ENCODE measurements around the gene IL36A. TPM values are rescaled to one million over a fixed set of nuclear protein-coding genes. Genes with fewer than 3 reads are reported as not detected.

Gene IL36A
- total and polyA plus RNA-seq, 9 of the 15 experiments (the other 6 are each of a cell fraction or from before 2014, with no cell fraction given) = not detected

DNA sequence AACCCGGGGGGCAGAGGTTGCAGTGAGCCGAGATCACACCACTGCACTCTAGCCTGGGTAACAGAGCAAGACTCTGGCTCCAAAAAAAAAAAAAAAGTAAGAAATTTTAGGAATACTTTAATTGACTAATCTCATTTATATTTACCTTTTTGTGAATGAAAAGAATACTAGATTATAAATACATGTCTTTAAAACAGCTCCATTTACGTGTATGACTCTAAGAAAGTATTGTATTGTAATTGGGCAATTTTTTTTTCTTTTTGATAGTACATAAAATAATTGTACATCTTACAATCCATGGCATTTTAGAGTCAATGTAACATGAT, 8.0 kb downstream of the IL36A start (continued):
- TF ChIP-seq ADNP (tag; IDR thresholded peaks at IDR 0.05) (peak; percentile 94), HIVEP1 (CRISPR knock-in tag; IDR thresholded peaks at IDR 0.05) (no peak), CHD4 (IDR thresholded peaks at IDR 0.05; ENCODE audit: insufficient read depth, insufficient replicate concordance, low read depth, low read length, poor library complexity, severe bottlenecking) (peak; percentile 28), L3MBTL2 (IDR thresholded peaks at IDR 0.05) (0 out of 2 replicates have a peak, but pooled peaks have one; percentile 4)

DNA sequence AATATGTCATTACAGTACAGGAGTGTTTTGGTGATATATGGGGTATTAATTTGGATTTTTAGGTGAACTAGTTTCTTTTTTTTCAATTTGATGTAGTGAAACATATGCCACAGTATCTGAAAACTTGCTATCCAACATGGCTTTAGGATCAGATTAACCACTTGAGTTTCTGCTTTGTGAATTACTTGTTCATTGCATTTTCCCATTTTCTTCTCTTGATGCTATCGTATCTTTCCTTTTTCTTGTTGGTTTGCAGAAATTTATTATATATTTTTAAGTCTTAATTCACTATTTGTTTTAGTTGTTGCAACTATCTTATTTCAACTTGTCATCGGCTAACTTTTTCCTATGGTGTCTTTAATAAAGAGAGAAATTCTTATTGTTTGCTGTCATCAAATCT, 8.8 kb downstream of the IL36A start:
- peaks cover 4 to 19% of the 10 kb centered on the region in 2 experiments for H3K4me1 ChIP-seq (replicated peaks in 1 of 2; ENCODE audit: control insufficient read depth in 2 of 2, insufficient read depth in 2 of 2, low read length in 2 of 2)
- peaks cover 3% of the 10 kb centered on the region; the same call in 1 of the 2 replicates for H3K9me3 ChIP-seq (replicated peaks; ENCODE audit: control insufficient read depth, insufficient read depth, low read depth, low read length)
- peak overlapping the region; percentile 70 for H2AFZ ChIP-seq (ENCODE audit: low read depth, low read length)
- ATAC-seq (no peak), DNase-seq (ENCODE audit: extremely low read depth in 1 of 4, low spot score in 3 of 4) (no peak), FAIRE-seq (no peak)
- H3K27ac ChIP-seq (ENCODE audit: extremely low read depth, low read depth, low read length) = peak overlapping the region; percentile 81; the same call in 2 of the 3 replicates
- no peaks in the 10 kb centered on the region for H3K79me2 ChIP-seq (ENCODE audit: control insufficient read depth, insufficient read depth, low read length)
- CTCF ChIA-PET (ENCODE audit: low intra/inter-chr PET ratio) = no interaction called here
- H3K9ac ChIP-seq (ENCODE audit: insufficient read depth in 1 of 2, low read depth in 2 of 2, low read length in 2 of 2) = no peak overlapping the region
- intact Hi-C loops (cut with micrococcal nuclease) (no loop called here), in situ Hi-C loops (cut with MboI) (no loop called here)
- no peaks in the 10 kb centered on the region for H3K36me3 ChIP-seq (ENCODE audit: control insufficient read depth, insufficient read depth, low read length)
- WGBS (ENCODE audit: insufficient coverage, low coverage, missing lambda C conversion rate) = 97% methylated on average over 2 of the region's 2 CpGs
- no peak overlapping the region for H3K4me2 ChIP-seq (ENCODE audit: insufficient read depth, low read length)
- POLR2A ChIA-PET = no interaction called here
- no TSS peak for BruUV-seq (replicated peaks)
- TF ChIP-seq FOXM1 (IDR thresholded peaks at IDR 0.05; ENCODE audit: low read depth) (no peak), FOXM1 (CRISPR knock-in tag; IDR thresholded peaks at IDR 0.05; ENCODE audit: low read depth) (no peak), NFIC (IDR thresholded peaks at IDR 0.05) (no peak), POLR2H (tag; IDR thresholded peaks at IDR 0.05; ENCODE audit: low read depth) (no peak), TRIM24 (IDR thresholded peaks at IDR 0.05) (peak in 1 of 2 experiments; percentile 19; a peak in 1 of 4 replicates)
- TF ChIP-seq, protein P1, sequence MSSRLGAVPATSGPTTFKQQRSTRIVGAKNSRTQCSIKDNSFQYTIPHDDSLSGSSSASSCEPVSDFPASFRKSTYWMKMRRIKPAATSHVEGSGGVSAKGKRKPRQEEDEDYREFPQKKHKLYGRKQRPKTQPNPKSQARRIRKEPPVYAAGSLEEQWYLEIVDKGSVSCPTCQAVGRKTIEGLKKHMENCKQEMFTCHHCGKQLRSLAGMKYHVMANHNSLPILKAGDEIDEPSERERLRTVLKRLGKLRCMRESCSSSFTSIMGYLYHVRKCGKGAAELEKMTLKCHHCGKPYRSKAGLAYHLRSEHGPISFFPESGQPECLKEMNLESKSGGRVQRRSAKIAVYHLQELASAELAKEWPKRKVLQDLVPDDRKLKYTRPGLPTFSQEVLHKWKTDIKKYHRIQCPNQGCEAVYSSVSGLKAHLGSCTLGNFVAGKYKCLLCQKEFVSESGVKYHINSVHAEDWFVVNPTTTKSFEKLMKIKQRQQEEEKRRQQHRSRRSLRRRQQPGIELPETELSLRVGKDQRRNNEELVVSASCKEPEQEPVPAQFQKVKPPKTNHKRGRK (tag; IDR thresholded peaks at IDR 0.05) = peak; percentile 66
- TF ChIP-seq, protein P2, sequence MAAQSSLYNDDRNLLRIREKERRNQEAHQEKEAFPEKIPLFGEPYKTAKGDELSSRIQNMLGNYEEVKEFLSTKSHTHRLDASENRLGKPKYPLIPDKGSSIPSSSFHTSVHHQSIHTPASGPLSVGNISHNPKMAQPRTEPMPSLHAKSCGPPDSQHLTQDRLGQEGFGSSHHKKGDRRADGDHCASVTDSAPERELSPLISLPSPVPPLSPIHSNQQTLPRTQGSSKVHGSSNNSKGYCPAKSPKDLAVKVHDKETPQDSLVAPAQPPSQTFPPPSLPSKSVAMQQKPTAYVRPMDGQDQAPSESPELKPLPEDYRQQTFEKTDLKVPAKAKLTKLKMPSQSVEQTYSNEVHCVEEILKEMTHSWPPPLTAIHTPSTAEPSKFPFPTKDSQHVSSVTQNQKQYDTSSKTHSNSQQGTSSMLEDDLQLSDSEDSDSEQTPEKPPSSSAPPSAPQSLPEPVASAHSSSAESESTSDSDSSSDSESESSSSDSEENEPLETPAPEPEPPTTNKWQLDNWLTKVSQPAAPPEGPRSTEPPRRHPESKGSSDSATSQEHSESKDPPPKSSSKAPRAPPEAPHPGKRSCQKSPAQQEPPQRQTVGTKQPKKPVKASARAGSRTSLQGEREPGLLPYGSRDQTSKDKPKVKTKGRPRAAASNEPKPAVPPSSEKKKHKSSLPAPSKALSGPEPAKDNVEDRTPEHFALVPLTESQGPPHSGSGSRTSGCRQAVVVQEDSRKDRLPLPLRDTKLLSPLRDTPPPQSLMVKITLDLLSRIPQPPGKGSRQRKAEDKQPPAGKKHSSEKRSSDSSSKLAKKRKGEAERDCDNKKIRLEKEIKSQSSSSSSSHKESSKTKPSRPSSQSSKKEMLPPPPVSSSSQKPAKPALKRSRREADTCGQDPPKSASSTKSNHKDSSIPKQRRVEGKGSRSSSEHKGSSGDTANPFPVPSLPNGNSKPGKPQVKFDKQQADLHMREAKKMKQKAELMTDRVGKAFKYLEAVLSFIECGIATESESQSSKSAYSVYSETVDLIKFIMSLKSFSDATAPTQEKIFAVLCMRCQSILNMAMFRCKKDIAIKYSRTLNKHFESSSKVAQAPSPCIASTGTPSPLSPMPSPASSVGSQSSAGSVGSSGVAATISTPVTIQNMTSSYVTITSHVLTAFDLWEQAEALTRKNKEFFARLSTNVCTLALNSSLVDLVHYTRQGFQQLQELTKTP (IDR thresholded peaks at IDR 0.05; ENCODE audit: low read depth in 1 of 2, partially characterized antibody in 2 of 2) = peak in 1 of 2 experiments; percentile 94
- H3K9me1 ChIP-seq (ENCODE audit: control insufficient read depth, insufficient read depth, low read length) = no peaks in the 10 kb centered on the region
- H4K20me1 ChIP-seq (replicated peaks; ENCODE audit: control insufficient read depth, insufficient read depth, low read length) = no peaks in the 10 kb centered on the region
- no peak overlapping the region for H3K4me3 ChIP-seq
- H3K27me3 ChIP-seq (ENCODE audit: control insufficient read depth in 2 of 2, insufficient read depth in 2 of 2, low read length in 2 of 2) = no peaks in the 10 kb centered on the region
